Colonic mucosa (tissue), 4 donors: ENCODE data around the gene SPDYE6. TPM values are rescaled to one million over a fixed set of nuclear protein-coding genes. Genes with fewer than 3 reads are reported as not detected.

Experiments used
- DNase-seq: peaks from one replicate; pipeline ENCODE4 v3.0.0-alpha.2; 2020
- H3K27ac ChIP-seq: fragments of 200-600 bp; one replicate; pipeline ENCODE4 v1.8.0; 2021
- H3K27me3 ChIP-seq: fragments of 200-600 bp; one replicate; pipeline ENCODE4 v1.8.0; 2021
- H3K36me3 ChIP-seq: fragments of 200-600 bp; one replicate; pipeline ENCODE4 v1.8.0; 2021
- H3K4me1 ChIP-seq: fragments of 200-600 bp; one replicate; pipeline ENCODE4 v1.8.0; 2021; ENCODE audit warnings: mild to moderate bottlenecking
- H3K4me3 ChIP-seq: fragments of 200-600 bp; one replicate; pipeline ENCODE4 v1.8.0; 2021
- H3K9ac ChIP-seq, 2 donors: one replicate each; pipeline ENCODE4 v1.7.0; 2013; ENCODE audit warnings: control low read depth in 2 of 2, low read depth in 2 of 2, low read length in 2 of 2
- H3K9me3 ChIP-seq: fragments of 200-600 bp; one replicate; pipeline ENCODE4 v1.8.0; 2021
- intact Hi-C: fragments of 100-400 bp; cut with DNase I; formaldehyde crosslinking; loops from one replicate; pipeline ENCODE4 v1.14.1; 2022
- total RNA-seq, 2 donors: library from RNA; stranded (reverse); fragmentation: NEBNext Ultra II Directional in 1 of 2; extraction: Animal tissue kit (Norgen Biotek cat#: 25700) in 1 of 2; gene quantifications; one replicate each; pipeline ENCODE4 v1.2.1, GENCODE V29; 2021
- TF ChIP-seq, protein P1 (sequence below): fragments of 200-600 bp; IDR thresholded peaks from one replicate; pipeline ENCODE4 v1.8.0; 2022; ENCODE audit warnings: antibody characterized with exemption, mild to moderate bottlenecking
- donor health status: healthy.
- donor health status: DM: no; HTN: no; CAD: no.
- donor health status: DM: no; HTN: no; CAD: no.

The SPDYE6 gene
- total RNA-seq, 2 donors from 2014 or later, result not detected

DNA sequence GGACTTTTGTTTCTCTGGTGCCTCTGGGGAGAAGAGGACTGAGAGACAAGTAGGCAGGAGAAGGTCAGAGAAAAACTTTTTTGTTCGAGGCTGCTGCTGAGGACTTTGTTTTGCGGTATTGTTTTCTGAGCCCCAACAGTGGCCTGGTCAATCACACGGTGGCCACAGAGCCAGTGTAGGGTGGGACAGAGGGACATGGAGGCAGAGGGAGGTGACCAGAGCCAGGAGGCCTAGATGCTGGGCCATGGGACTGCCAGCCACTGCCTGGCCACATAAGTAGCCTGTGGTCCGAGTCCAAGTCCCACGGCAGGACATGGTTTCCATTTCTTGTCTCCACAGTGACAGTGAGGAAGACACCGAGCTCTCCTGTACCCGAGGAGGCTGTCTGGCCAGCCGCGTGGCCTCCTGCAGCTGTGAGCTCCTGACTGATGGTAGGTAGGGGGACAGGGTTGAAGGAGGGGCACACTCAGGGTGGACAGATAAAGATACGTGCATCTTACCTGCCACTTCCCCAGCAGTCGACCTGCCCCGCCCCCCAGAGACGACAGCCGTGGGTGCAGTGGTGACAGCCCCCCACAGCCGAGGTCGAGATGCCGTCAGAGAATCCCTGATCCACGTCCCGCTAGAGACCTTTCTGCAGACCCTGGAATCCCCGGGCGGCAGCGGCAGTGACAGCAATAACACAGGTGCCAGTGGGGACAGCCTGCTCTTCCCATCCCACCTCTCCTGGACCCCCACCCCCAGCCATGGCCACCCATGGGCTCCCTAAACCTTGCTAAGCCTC is 42.1 kb downstream of the SPDYE6 start:
- H3K9ac ChIP-seq, result no peak overlapping the region
- no peaks in the 10 kb centered on the region for H3K9me3 ChIP-seq
- H3K27ac ChIP-seq, result no peak overlapping the region
- DNase-seq, result no peak
- no peaks in the 10 kb centered on the region for H3K4me1 ChIP-seq
- intact Hi-C loops, result no loop called here
- TF ChIP-seq, protein P1, sequence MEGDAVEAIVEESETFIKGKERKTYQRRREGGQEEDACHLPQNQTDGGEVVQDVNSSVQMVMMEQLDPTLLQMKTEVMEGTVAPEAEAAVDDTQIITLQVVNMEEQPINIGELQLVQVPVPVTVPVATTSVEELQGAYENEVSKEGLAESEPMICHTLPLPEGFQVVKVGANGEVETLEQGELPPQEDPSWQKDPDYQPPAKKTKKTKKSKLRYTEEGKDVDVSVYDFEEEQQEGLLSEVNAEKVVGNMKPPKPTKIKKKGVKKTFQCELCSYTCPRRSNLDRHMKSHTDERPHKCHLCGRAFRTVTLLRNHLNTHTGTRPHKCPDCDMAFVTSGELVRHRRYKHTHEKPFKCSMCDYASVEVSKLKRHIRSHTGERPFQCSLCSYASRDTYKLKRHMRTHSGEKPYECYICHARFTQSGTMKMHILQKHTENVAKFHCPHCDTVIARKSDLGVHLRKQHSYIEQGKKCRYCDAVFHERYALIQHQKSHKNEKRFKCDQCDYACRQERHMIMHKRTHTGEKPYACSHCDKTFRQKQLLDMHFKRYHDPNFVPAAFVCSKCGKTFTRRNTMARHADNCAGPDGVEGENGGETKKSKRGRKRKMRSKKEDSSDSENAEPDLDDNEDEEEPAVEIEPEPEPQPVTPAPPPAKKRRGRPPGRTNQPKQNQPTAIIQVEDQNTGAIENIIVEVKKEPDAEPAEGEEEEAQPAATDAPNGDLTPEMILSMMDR, result no peak
- no peaks in the 10 kb centered on the region for H3K36me3 ChIP-seq
- no peak overlapping the region for H3K4me3 ChIP-seq
- H3K27me3 ChIP-seq, result no peaks in the 10 kb centered on the region

- TF ChIP-seq, protein P1, result no peak
- Histone ChIP-seq H3K9ac (no peak overlapping the region), H3K27me3 (no peaks in the 10 kb centered on the region), H3K9me3 (no peaks in the 10 kb centered on the region), H3K4me3 (no peak overlapping the region), H3K36me3 (no peaks in the 10 kb centered on the region), H3K27ac (no peak overlapping the region), H3K4me1 (peaks cover 2% of the 10 kb centered on the region)
- intact Hi-C loops, result no loop called here
- no peak for DNase-seq
Observed at GRCh38 chr7:102312317-102312716, 43.9 kb downstream of the SPDYE6 start.

- no peak for DNase-seq
- no peak overlapping the region for H3K9ac ChIP-seq
- H3K27ac ChIP-seq, result no peak overlapping the region
- no peak overlapping the region for H3K4me3 ChIP-seq
- intact Hi-C loops, result no loop called here
- H3K9me3 ChIP-seq, result no peaks in the 10 kb centered on the region
- TF ChIP-seq, protein P1, result no peak
- no peaks in the 10 kb centered on the region for H3K27me3 ChIP-seq
- no peaks in the 10 kb centered on the region for H3K36me3 ChIP-seq
- H3K4me1 ChIP-seq, result peaks cover 5% of the 10 kb centered on the region
Observed at GRCh38 chr7:102310414-102310815, 45.8 kb downstream of the SPDYE6 start.

- Histone ChIP-seq H3K9me3 (no peaks in the 10 kb centered on the region), H3K27ac (no peak overlapping the region), H3K4me3 (peak overlapping the region; percentile 21), H3K9ac (peak overlapping the region; percentile 15 to 53), H3K4me1 (peaks cover 5% of the 10 kb centered on the region), H3K36me3 (no peaks in the 10 kb centered on the region), H3K27me3 (no peaks in the 10 kb centered on the region)
- intact Hi-C loops, result no loop called here
- TF ChIP-seq, protein P1, result no peak
- DNase-seq, result peak; percentile 80
Observed at GRCh38 chr7:102306916-102307677, 49.1 kb downstream of the SPDYE6 start.

DNA sequence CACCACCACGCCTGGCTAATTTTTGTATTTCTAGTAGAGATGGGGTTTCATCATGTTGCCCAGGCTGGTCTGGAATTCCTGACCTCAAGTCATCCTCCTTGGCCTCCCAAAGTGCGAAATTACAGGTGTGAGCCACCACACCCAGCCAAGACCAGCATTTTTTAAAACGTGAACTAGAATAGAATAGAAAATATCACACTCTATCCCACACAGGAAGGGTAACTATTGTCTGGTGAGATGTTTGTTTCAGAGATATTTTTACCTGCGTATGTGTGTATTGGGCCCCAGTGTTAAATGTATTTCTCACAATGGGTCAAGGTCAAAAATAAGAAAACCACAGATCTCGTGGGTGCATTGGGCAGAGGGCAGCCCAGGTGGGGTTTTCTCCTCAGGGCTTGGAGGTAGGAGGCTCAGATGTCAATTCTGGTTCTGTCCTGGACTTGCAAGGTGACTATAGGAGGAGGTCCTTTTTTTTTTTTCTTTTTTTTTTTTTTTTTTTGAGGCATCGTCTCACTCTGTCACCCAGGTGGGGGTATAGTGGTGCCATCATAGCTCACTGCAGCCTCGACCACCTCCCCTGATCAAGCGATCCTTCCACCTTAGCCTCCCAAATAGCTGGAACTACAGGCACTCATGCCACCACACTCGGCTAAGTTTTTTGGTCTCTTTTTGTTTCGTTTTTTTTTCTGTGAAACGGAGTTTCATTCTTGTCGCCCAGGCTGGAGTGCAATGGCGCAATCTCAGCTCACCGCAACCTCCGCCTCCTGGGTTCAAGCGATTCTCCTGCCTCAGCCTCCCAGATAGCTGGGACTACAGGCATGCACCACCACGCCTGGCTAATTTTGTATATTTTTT is 50.6 kb downstream of the SPDYE6 start:
- Histone ChIP-seq H3K9me3 (no peaks in the 10 kb centered on the region), H3K9ac (no peak overlapping the region), H3K4me3 (no peak overlapping the region), H3K36me3 (no peaks in the 10 kb centered on the region), H3K4me1 (peaks cover 5% of the 10 kb centered on the region), H3K27ac (no peak overlapping the region), H3K27me3 (no peaks in the 10 kb centered on the region)
- DNase-seq, result no peak
- intact Hi-C loops, result no loop called here
- TF ChIP-seq, protein P1, result no peak
